K562 (cell line): ENCODE data around the gene AAGAB. TPM values are rescaled to one million over a fixed set of nuclear protein-coding genes. Genes with fewer than 3 reads are reported as not detected.
A peak's percentile ranks its signal among the peaks of the same experiment; 100 is the strongest.

Source experiments
- ATAC-seq: fragments of 200-7000 bp; cut with Tn5 transposase; 3 replicates; pipeline ENCODE4 v1.9.1; 2020; ENCODE audit warnings: moderate library complexity
- BruUV-seq: library from RNA; stranded (reverse); fragments of 400-500 nt; replicated peaks from 2 replicates; lab custom pipeline; 2021; lab: Mats Ljungman, UMichigan
- CTCF ChIA-PET: fragments of 300-600 bp; formaldehyde crosslinking; extraction: SDS; loops from one replicate; lab custom pipeline; 2021; ENCODE audit warnings: low intra/inter-chr PET ratio; lab: Yijun Ruan, JAX
- POLR2A ChIA-PET: fragments of 300-600, 350-650 bp; sonication (Branson Sonifier 250); formaldehyde crosslinking; extraction: SDS; loops from one replicate; lab custom pipeline; 2021; ENCODE audit warnings: antibody characterized with exemption, inconsistent platforms; lab: Yijun Ruan, JAX
- DNase-seq, 4 experiments: peaks; one replicate each; pipeline versions ENCODE4 v3.0.0 to v3.0.0-alpha.2; 2011 to 2018; ENCODE audit warnings: low spot score in 3 of 4, mixed read lengths in 3 of 4; ENCODE audit errors: extremely low read depth in 1 of 4
- FAIRE-seq: peaks from 2 replicates; lab custom pipeline; 2011; peaks lifted over from hg19 to GRCh38; lab: Jason Lieb, UNC
- H2AFZ ChIP-seq: 2 replicates; pipeline ENCODE4 v1.6.0; 2011; ENCODE audit warnings: low read depth, low read length, control low read depth, inconsistent platforms
- H3K27ac ChIP-seq: fragments of 200-600 bp; 3 replicates; pipeline ENCODE4 v1.8.0; 2011; ENCODE audit warnings: low read depth, mild to moderate bottlenecking, control low read depth, inconsistent platforms, low read length, moderate library complexity, mixed read lengths; ENCODE audit errors: extremely low read depth
- H3K27me3 ChIP-seq, 2 experiments: fragments of 300-600 bp in 1 of 2; 2 replicates in 1 of 2; 3 replicates in 1 of 2; pipeline versions ENCODE4 v1.6.0 to v1.8.0; 2011; ENCODE audit warnings: inconsistent platforms in 2 of 2, low read length in 2 of 2, mild to moderate bottlenecking in 1 of 2, mixed read lengths in 1 of 2, moderate library complexity in 1 of 2; ENCODE audit not compliant: control insufficient read depth in 2 of 2, insufficient read depth in 2 of 2
- H3K36me3 ChIP-seq: fragments of 300-600 bp; 3 replicates; pipeline ENCODE4 v1.8.0; 2011; ENCODE audit warnings: mild to moderate bottlenecking, low read length, inconsistent platforms; ENCODE audit not compliant: control insufficient read depth, insufficient read depth
- H3K4me1 ChIP-seq, 2 experiments: fragments of 200-600 bp in 1 of 2; replicated peaks in 1 of 2; 2 replicates in 1 of 2; 3 replicates in 1 of 2; pipeline versions ENCODE4 v1.5.1 to v1.8.0; 2011; ENCODE audit warnings: inconsistent platforms in 2 of 2, low read length in 2 of 2, mild to moderate bottlenecking in 1 of 2, mixed read lengths in 1 of 2, moderate library complexity in 1 of 2; ENCODE audit not compliant: control insufficient read depth in 2 of 2, insufficient read depth in 2 of 2
- H3K4me2 ChIP-seq: 2 replicates; pipeline ENCODE4 v1.6.1; 2011; ENCODE audit warnings: low read length, control low read depth, inconsistent platforms, mixed read lengths; ENCODE audit not compliant: insufficient read depth
- H3K4me3 ChIP-seq: fragments of 200-600 bp; sonication (generic), shearing (Covaris generic); 2 replicates; pipeline ENCODE4 v1.5.1; 2016; ENCODE audit warnings: control low read depth, inconsistent platforms
- H3K79me2 ChIP-seq: fragments of 200-600 bp; 3 replicates; pipeline ENCODE4 v1.8.0; 2011; ENCODE audit warnings: low read length, inconsistent platforms; ENCODE audit not compliant: control insufficient read depth, insufficient read depth
- H3K9ac ChIP-seq, 2 experiments: 2 replicates each; pipeline versions ENCODE4 v1.6.0 to v1.6.1; 2011; ENCODE audit warnings: low read depth in 2 of 2, low read length in 2 of 2, control low read depth in 1 of 2, inconsistent platforms in 1 of 2, mild to moderate bottlenecking in 1 of 2, mixed read lengths in 1 of 2; ENCODE audit not compliant: insufficient read depth in 1 of 2
- H3K9me1 ChIP-seq: one replicate; pipeline ENCODE4 v1.6.0; 2011; ENCODE audit warnings: inconsistent platforms, mild to moderate bottlenecking, low read length, moderate library complexity; ENCODE audit not compliant: control insufficient read depth, insufficient read depth
- H3K9me3 ChIP-seq: replicated peaks from 2 replicates; pipeline ENCODE4 v1.5.1; 2011; ENCODE audit warnings: low read depth, low read length, inconsistent platforms; ENCODE audit not compliant: control insufficient read depth, insufficient read depth
- H4K20me1 ChIP-seq: replicated peaks from 2 replicates; pipeline ENCODE4 v1.6.1; 2011; ENCODE audit warnings: low read length, inconsistent platforms, mixed read lengths; ENCODE audit not compliant: control insufficient read depth, insufficient read depth
- CBFA2T2 ChIP-seq: fragments of 450-650 bp; conservative IDR thresholded peaks from 2 replicates; pipeline ENCODE4 v1.6.1; 2017; ENCODE audit warnings: mild to moderate bottlenecking
- HDAC3 ChIP-seq: fragments of 450-650 bp; IDR thresholded peaks from 2 replicates; pipeline ENCODE4 v1.6.1; 2018; ENCODE audit warnings: borderline replicate concordance, mild to moderate bottlenecking, moderate library complexity; ENCODE audit not compliant: partially characterized antibody
- MEIS2 ChIP-seq: fragments of 450-650 bp; IDR thresholded peaks from 2 replicates; pipeline ENCODE4 v1.6.1; 2014; ENCODE audit warnings: mild to moderate bottlenecking; ENCODE audit not compliant: partially characterized antibody
- NEUROD1 ChIP-seq: fragments of 150-350 bp; IDR thresholded peaks from 2 replicates; pipeline ENCODE4 v1.6.1; 2014; ENCODE audit warnings: borderline replicate concordance, low read length, low read depth; ENCODE audit not compliant: partially characterized antibody
- PML ChIP-seq: IDR thresholded peaks from 2 replicates; pipeline ENCODE4 v1.6.1; 2012; ENCODE audit warnings: low read length, inconsistent platforms
- THAP7 ChIP-seq: fragments of 250-450 bp; sonication (Bioruptor Pico); IDR thresholded peaks from 2 replicates; pipeline ENCODE4 v1.5.0; 2021
- ZNF134 ChIP-seq: fragments of 250-450 bp; sonication (Bioruptor Pico); conservative IDR thresholded peaks from 2 replicates; pipeline ENCODE4 v1.4.0; 2020
- ZNF592 ChIP-seq: fragments of 450-650 bp; IDR thresholded peaks from 2 replicates; pipeline ENCODE4 v1.6.1; 2017; ENCODE audit warnings: antibody characterized with exemption, mild to moderate bottlenecking
- WGBS: fragments of 100-300 bp; shearing (Covaris generic); methylation state at CpG from one replicate; pipeline ENCODE4 v1.1.6; 2016; ENCODE audit warnings: low coverage, mixed read lengths; ENCODE audit not compliant: insufficient coverage; ENCODE audit errors: missing lambda C conversion rate; 5-methylcytosine and 5-hydroxymethylcytosine counted together
- in situ Hi-C: fragments of 300-500 bp; cut with MboI; formaldehyde crosslinking; loops from 4 replicates; pipeline ENCODE4 v1.15.0; 2018; ENCODE audit warnings: inconsistent platforms, mixed read lengths
- intact Hi-C: fragments of 100-400 bp; cut with micrococcal nuclease; formaldehyde crosslinking; loops from 2 replicates; pipeline ENCODE4 v1.14.2; 2022
- polyA plus RNA-seq, 8 experiments: library from polyadenylated mRNA; depleted of rRNA in 4 of 8; stranded (reverse) in 5 of 8; unstranded in 3 of 8; fragments of >200 nt; fragmentation: Nextera tagmentation in 2 of 8; fragmentation: Illumina TruSeq in 1 of 8; extraction: Ambion mirVana in 2 of 8; extraction: Trizol in 1 of 8; gene quantifications; 2 replicates each; pipeline versions ENCODE4 v1.2.1 to v1.2.3, GENCODE V29; 2011 to 2014; ENCODE audit warnings: inconsistent platforms in 1 of 8, missing spikeins in 1 of 8
- total RNA-seq, 7 experiments: library from RNA; depleted of rRNA in 6 of 7; stranded (reverse); fragments of >200 nt in 6 of 7; fragmentation: Illumina TruSeq in 2 of 7; extraction: Trizol in 2 of 7; gene quantifications; 2 replicates each; pipeline versions ENCODE4 v1.2.1 to v1.2.3, GENCODE V29; 2011 to 2021; ENCODE audit warnings: low replicate concordance in 1 of 7

The AAGAB gene
- total and polyA plus RNA-seq, 9 of the 15 experiments (the other 6 are each of a cell fraction or from before 2014, with no cell fraction given): 17.8 to 109 (median 58.3) TPM

GRCh38 chr15:67158367-67158766, 96.1 kb downstream of the AAGAB start:
- H3K4me1 ChIP-seq: peaks cover 0 to 5% of the 10 kb centered on the region in 2 experiments; a peak in 4 of 5 replicates
- POLR2A ChIA-PET: interaction anchor here (0.7 kb wide), 1 partner anchor 18 kb away, joined by 3 read pairs; no protein-coding TSS in a partner anchor
- H3K9me1 ChIP-seq: no peaks in the 10 kb centered on the region
- no peak overlapping the region for H2AFZ ChIP-seq
- WGBS: 73% methylated on average over 6 of the region's 7 CpGs
- TF ChIP-seq CBFA2T2 (no peak), HDAC3 (no peak), PML (no peak), THAP7 (CRISPR knock-in tag) (no peak), ZNF592 (no peak), NEUROD1 (no peak), ZNF134 (CRISPR knock-in tag) (no peak), MEIS2 (no peak)
- TF ChIP-seq, all 486 proteins: peak for 0
- intact Hi-C loops: no loop called here
- BruUV-seq: no TSS peak
- no peaks in the 10 kb centered on the region; the same call in 1 of the 3 replicates for H3K36me3 ChIP-seq
- no peak for ATAC-seq
- H3K4me2 ChIP-seq: no peak overlapping the region
- no peak for FAIRE-seq
- H3K79me2 ChIP-seq: no peaks in the 10 kb centered on the region; the same call in 2 of the 3 replicates
- in situ Hi-C loops: no loop called here
- no peak overlapping the region for H3K27ac ChIP-seq
- H4K20me1 ChIP-seq: no peaks in the 10 kb centered on the region
- CTCF ChIA-PET: no interaction called here
- H3K9ac ChIP-seq: peak overlapping the region in 1 of 2 experiments; percentile 69; a peak in 2 of 4 replicates
- no peak overlapping the region for H3K4me3 ChIP-seq
- H3K27me3 ChIP-seq: no peaks in the 10 kb centered on the region
- no peak for DNase-seq
- 0 out of 2 replicates have a peak, but pooled peaks cover 1% of the 10 kb centered on the region for H3K9me3 ChIP-seq
